Activated CD8-positive, alpha-beta memory T cell treated with anti-CD3 and anti-CD28 coated beads for 24 hours (primary cell): Measurements from ENCODE around the gene CHRNB2.

ENCODE experiments used
- DNase-seq: peaks from one replicate; pipeline ENCODE4 v3.0.0-alpha.2; 2020

Gene CHRNB2

DNA sequence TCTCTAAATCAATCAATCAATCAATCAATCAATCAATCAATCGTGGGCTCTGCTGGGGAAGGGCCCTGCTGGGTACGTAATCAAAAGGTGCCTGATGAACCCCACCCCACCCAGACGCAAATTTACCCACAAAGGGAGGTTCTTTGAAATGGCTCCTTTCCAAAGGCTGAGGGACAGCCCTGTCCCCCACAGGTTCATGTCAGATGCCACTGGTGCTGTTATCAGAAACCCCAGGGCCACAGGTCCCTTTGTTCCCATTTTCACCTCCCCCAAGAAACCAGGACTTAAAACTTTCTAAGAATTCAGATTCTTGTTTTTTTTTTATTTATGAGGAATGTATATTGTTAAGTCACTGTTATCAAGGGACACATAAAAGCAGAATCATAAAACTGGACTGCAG is 14.2 kb downstream of the CHRNB2 start:
- no peak for DNase-seq

DNA sequence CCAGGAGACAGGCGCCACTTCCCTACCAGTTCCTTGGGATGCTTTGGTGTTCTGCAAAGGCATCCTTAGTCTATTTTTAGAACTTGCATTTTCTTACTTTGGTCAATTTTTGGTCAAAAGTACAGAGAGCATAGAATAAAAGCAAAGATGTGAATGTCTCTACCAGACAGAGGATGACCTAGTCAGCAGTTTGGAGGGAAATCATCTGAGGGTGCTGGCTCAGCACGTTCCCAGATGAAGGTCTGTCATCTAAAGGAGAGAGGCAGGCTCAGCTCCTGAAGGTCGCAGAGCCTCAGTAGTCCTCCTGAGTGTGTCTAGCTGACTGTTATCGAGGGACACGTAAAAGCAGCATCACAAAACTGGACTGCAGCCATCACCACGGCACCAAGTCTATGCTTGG is 15.3 kb downstream of the CHRNB2 start:
- DNase-seq, result no peak

DNA sequence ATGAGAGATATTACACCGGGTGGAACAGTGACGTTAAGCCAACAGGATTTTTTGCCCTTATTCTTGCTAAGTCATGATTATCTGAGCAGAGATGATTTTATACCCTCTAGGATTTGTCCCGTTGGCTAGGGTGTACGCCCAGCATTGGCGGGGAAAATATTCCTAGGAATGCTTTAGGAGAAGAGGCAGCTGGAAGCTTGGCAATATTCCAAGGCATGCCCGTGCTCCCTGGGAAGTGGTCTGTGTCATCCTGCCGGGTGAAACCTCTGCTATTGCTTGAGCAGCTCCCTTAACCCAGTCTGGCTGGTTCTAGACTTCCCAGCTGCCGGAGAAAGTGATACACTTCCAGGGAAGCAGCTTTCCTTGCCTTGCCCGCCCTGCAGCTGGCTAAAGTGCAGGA is 16.2 kb downstream of the CHRNB2 start:
- no peak for DNase-seq

DNA sequence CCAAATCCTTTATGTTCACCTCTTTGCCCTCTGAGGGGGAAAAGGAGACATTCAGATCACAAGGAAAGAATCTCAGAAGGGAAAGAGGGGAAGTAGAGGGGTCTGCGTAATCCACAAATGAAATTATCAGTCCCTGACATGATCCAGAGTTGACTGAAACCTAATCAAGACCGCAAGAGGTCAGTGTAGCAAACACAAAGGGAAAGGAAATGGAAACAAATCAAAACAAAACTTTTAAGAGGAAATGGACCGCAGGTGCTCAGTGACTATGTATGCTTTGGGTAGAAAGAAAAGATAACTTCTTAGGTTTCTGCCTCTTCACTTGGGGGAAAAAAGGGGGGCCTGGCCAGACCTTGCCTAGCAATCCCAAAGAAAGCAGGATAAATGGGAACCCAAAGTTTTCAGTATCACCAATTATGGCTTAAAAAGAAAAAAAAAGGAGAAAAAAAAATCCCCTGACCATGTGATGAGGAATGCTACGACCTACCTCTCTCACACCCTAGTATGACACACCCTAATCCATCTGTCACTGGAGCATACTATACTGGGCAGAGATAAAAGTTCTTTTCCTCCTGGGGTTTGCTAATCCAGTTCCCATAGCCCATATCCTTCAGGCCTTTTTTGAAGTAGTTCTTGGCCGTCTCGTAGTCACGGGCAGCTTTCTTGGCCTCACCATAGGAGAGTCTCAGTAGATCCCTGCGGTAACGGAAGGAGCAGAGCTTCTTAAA is 16.9 kb downstream of the CHRNB2 start:
- DNase-seq, result no peak

DNA sequence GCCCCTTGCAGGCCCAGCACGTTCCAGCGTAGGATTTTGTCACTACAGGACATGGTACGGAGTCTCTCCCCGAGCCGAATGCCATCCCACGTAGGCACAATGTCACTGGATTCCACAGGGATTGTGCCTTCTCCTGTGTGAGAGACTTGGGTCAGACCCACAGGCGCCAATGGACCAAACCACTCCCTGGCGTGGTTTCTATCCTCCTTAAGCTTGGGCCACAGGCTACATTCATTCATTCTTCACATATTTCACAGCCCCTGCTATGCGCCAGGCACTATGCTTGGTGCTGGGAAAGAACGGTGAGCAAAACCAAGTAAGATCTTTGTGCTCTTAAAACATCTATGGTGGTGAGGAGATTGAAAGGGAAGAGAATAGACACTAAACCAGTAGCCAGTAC is 18.7 kb downstream of the CHRNB2 start:
- DNase-seq, result no peak

DNA sequence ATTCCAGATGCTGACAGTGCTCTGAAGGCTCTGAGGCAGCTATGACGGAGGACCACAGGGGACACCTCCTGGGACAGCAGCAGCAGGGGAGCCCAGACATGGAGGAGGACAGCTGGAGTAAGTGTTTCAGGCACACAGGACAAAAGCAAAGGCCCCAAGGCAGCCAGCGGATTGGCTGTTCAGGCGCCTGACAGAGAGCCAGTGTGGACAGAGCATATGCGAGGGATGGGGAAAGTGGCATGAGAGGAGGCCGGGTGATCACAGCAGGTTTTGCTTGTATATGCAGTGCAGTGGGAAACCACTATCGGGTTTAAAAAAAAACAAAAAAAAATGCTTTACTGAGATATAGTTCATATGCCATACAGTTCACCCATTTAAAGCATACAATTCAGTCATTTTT is 19.1 kb downstream of the CHRNB2 start:
- DNase-seq, result no peak

DNA sequence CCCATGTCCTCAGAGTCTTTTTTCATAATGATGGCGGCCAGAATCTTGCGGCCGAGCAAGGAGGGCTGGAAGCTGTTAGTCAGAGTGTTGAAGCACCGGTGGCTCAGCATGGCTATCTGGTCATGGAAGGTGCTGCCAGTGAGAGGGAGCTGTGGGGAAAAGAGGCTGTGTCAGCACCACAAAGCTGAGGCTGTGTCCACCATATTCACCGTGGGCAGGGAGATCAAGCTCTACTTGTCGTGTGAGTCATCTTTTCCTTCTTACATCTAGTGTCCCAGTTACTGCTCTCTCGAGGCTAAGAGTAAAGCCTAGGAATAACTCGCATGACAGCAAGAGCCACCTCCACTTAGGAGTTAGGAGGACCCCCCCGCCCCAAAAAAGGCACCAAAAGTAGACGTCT is 22.2 kb downstream of the CHRNB2 start:
- no peak for DNase-seq

DNA sequence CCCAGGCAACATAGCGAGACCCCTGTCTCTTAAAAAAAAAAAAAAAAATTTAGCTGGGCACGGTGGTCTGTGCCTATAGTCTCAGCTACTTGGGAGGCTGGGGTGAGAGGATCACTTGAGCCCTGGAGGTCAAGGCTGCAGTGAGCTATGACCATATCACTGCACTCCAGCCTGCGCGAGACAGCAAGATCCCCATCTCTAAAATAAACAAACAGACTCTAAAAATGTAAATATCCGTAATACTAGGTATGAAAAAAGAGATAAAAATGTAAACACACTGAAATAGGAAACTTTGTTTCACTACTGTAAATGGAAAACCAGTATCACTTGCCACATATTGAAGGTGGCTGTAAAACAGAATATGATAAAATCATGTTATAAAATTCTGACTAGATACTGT is 23.2 kb downstream of the CHRNB2 start:
- no peak for DNase-seq

DNA sequence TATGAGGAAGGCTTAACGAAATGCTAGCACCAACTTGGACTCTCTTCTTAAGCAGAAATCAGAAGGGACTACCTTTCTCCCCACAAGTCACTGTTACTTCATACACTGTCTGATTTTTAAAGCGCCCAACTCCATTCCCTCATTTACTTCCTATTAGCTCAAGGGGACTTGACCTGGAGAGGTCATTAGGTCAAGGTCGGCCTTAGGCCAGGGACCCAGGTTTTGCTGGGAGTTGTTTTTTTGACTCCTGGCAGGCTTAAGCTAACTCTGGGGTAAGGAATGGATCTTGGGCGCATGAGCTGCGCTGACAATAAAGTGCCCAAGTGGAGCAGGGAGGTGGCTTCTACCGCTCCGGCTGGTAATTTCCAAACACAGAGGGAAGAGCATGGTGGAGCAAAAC is 23.6 kb downstream of the CHRNB2 start:
- DNase-seq, result no peak

DNA sequence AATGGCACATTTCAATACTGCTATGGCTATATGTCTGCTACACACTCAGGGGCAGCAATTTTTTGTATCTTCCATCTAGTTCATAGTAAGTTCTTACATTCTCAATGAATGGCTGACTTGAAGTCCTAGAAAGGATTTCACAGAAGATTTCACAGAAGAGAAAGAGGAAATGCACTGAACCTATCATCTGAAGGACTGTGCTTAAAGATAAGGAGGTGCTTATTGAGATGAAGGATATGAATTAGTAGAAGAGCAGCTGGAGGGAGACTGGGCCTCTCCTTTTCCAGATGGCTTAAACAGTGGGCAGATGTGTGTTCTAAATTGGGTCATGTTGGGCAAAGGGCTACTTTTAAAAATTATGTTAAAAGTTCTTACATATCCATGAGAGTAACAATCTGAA is 25.8 kb downstream of the CHRNB2 start:
- DNase-seq, result no peak

DNA sequence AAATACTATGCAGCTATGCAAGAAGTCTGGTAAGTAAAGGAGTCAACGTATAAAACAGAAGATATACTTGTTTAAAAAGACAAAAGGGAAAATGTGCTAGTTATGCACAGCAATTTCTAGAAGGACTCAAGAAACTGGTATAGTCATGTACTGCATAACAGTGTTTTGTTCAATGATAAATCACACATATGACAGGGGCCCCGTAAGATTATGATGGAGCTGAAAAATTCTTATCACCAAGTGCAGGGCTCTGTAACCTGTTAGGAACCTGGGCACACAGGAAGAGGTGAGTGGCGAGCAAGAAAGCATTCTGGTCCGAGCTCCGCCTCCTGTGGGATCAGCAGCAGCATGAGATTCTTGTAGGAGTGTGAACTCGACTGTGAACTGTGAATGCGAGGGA is 27.2 kb downstream of the CHRNB2 start:
- DNase-seq, result no peak

DNA sequence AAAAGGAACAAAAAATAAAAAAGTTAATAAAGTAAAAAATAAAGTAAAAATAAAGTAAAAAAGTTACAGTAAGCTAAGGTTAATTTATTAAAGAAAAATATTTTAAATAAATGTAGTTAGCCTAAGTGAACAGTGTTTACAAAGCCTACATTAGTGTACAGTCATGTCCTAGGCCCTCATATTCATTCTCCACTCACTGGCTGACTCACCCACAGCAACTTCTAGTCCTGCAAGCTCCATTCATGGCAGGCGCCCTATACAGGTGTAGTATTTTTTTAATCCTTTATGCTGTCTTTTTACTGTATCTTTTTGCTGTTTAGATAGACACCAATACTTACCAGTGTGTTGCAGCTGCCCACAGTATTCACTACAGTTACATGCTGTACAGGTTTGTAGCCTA is 28.0 kb downstream of the CHRNB2 start:
- DNase-seq, result no peak

DNA sequence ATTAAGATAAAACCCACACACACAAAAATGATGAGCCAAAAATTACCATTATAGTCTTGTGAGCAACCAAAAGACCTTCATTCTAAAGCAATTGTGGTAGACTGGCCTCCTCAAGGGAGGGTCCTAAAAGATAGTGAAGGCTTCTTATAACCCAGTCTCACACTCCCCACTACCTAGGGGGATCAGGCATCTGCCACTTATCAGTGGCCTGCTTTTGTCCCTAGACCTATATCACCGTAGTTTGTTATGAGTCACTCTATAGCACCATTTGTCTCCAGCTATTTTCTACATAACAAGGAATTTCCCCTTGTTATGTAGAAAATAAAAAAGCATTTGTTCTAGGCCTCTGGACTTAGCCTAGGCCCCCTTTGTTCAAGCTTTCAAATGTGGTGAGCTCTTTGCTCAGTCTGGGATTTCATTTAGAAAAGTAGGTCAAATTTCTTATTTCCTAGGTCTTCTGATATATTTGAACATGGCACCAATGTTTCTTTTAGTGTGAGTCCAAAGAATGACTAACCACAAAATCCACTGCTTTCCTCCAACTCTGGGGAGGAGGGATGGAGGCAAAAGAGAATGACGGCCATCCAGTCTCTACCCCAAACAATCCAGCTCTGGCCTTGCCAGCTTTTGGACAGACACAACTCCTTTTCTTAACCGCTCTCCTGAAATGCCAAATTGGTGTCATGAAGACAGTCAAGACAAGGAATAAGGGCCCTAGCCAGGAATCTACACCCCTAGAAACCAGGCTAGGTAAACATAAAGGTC is 31.5 kb downstream of the CHRNB2 start:
- DNase-seq, result no peak

DNA sequence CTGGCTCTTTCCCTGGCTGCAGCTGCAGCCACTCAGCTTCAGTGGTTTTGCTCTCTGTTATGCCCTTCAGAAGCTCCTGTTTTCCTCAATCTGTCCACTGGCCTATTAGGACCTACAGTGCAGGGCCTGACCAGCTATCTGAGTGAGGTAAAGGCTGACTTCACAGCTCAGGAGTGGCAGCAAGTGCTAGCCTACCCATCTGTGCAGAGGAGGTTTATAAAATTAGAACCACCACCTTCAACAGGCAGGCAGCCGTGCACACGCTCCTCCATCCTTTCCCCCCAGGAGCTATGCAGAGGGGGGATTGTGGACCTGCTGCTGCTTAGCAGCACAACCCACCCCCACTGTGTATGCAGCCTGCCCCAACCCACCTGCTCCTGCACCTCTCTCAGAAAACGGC is 32.1 kb downstream of the CHRNB2 start:
- DNase-seq, result no peak

DNA sequence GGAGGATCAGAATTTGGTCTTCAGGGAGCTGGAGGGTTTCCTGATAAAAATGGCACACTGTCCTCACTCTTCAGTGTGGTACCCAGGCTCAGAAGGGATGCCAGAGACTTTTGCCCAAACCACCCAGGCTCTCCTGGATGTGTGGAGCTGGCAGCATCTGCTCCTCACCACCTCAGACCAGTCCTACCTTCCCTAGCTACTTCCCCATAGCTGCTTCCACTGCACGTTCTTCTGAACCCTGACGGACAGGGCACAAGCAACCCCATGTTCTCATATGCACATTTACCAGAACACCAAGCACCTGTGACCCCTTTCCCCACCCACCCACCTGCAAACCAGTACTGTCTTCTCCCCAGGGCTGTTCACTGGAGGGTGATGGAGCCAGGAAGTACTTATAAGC is 35.7 kb downstream of the CHRNB2 start:
- no peak for DNase-seq

DNA sequence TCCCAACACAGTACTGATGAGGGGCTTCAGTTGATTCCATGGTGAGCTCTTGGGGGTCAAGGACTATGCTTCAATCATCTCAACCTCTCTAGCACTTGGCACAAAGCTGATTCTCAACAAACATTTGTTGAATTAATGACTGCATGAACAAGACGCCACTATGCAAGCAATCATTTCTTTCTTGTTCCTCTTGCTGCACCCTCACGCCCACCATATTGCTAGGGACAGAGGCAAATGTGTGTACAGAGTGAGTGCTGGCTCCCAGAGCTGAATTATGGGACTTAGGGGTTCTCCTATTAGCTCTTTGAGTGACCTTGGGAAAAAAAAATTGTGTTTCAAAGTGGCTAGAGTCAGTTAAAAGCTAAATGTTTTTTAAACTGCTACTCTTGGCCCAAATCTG is 38.0 kb downstream of the CHRNB2 start:
- DNase-seq, result peak; percentile 26

DNA sequence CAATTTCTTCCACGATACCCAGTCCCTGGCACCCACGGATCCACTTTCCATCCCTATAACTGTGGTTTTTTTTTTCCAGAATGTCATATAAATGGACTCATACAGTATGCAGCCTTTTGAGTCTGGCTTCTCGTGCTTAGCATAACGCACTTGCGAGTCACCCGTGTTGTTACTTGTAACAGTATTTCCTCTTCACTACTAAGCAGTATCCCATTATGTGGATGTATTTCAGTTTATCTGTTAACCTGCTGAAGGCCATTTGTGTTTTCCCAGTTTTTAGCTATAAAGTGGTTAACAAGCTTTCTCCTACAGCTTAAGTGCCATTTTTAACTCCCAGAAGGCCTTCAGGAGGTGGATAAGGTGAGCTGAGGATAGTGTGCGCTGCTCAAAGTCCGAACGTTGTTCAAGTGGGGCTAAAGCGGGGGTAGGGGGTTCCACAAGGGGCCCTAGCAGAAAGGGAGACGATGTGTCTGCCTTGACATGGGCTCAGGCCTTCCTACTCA is 39.6 kb downstream of the CHRNB2 start:
- no peak for DNase-seq

DNA sequence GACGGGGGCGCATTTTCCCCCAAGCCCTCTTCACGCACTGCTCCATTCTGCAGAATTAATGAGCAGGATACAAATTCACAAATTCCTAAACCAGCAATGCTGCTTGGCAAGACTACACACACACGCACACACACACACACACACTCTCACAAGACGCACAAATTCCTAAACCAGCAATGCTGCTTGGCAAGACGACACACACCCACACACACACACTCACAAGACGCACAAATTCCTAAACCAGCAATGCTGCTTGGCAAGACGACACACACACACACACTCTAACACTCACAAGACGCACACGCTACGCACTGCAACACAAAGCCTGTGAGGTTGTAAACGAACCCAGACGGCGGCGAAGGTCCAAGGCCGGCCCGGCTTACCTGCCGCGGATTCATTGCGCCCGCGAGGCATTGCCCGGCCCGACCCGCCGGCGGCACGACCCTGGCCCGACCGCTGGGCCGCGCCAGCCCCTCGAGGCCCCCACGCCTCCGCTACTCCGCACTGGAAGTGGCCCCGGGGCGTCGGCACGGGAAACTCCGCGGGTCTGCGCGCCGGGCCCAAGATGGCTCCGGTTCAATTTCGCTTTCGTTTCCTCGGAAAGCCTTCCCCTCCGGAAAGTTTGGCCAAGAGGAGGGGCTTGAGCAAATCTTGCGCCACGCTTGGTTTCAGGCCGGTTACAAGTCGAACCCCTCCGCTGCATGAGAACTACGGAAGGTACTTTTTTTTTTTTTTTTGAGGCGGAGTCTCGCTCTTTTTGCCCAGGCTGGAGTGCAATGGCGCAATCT is 40.2 kb downstream of the CHRNB2 start, which contains the start of gene ADAR:
Gene ADAR, minus strand, starts transcription at position 578 of the 788 bp plus-strand sequence. Its CDS starts 180 bp downstream, at position 398.
- DNase-seq, result peak; percentile 93

DNA sequence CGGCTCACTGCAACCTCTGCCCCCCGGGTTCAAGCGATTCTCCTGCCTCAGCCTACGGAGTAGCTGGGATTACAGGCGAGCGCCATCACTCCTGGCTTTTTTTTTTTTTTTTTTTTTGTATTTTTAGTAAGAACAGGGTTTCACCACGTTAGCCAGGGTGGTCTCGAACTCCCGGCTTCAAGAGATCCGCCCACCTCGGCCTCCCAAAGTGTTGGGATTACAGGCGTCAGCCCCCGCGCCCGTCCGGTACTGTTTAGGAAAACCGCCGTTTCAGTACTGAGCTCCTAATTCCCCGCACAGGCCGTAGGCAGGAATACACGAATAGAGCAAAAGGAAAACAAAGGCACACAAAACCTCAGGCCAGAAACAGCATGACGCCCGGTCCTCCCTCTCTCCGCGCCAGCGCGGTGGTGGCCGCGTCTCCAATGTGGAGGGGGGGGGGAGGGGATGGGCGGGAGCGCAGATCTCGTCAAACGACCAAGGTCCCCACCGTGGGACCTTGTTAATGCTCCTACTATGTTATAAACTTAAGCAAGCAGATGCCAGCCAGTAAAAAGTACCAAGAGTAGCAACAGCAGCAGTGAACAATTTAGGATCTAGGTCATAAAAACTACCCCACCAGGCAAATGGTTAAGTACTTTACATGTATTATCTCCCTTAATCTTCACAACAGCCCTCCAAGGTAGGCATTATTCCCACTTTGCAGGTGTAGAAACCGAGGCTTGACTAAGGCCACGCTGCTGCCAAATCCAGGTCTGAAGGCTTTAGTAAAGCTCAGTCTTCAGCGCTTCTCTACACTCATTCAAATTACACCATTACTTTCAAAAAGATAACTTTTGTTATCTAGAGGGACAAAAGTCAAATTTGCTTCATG is 41.1 kb downstream of the CHRNB2 start:
- peak; percentile 75 for DNase-seq

DNA sequence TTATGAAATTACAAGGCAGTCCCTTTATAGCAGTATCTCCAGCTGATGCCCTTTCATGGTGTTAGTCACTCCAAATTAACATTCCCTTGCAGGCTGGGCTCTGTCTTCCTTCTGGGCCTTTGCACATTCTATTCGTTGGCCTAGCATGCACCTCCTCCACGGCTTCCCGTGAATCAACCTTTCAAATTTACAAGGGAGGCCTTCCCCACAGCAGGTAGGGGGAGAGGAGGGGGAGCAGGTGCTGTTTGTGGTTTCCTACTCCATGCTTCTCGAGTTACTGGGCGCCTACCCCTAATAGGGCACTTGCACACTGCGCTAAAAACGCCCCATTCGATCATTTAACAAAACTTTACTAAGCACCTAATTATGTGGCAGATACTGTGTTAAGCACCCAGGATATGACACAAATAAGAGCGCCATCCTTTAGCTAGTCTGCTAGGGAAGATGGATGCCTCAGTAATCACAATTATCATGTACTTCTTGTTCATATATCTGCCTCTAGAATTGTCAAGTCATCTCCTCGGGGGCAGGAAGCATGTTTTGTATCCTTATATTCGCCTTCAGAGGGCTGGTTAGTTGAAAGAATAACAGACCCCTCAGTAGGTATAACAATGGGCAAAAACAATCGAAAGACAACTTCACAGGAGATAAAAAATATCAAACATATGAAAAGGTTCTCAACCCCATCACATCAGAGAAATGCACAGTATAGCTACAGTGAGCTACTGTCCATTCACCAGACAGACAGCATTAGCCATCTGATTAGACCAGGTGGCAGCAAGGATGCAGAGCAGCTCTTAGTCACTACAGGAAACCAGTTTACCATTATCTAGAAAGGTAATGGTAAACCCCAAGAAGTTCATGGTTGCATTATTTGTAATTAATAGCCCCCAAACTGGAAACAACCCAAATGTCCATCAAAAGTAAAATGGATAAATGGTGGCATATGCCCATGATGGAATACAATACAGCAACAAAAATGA is 42.1 kb downstream of the CHRNB2 start:
- peak; percentile 72 for DNase-seq
